GM12878 (cell line): ENCODE data around the gene CYB5RL.
"Not testable (repeated sequence)": the region's sequence is repeated elsewhere in the genome, so short reads cannot be mapped to it uniquely, and the experiment has no call there.

ENCODE experiments used
- BCL11A ChIP-seq: IDR thresholded peaks from 2 replicates; pipeline ENCODE4 v1.6.1; 2011; ENCODE audit warnings: low read depth, low read length
- BRCA1 ChIP-seq: IDR thresholded peaks from 2 replicates; pipeline ENCODE4 v1.6.1; 2011; ENCODE audit warnings: low read depth, low read length, improper control_type of control experiment
- EED ChIP-seq: sonication (generic); IDR thresholded peaks from 2 replicates; pipeline ENCODE4 v1.6.1; 2016; ENCODE audit warnings: antibody characterized with exemption, low read depth
- EZH2 ChIP-seq: IDR thresholded peaks from 2 replicates; pipeline ENCODE4 v1.6.1; 2012; ENCODE audit warnings: low read depth, mild to moderate bottlenecking, control low read depth, inconsistent platforms, low read length, borderline replicate concordance; ENCODE audit not compliant: control insufficient read depth
- IKZF1 ChIP-seq: fragments of 450-650 bp; conservative IDR thresholded peaks from 2 replicates; pipeline ENCODE4 v1.6.1; 2017; ENCODE audit warnings: antibody characterized with exemption, mild to moderate bottlenecking
- MXI1 ChIP-seq: fragments of 150-350 bp; IDR thresholded peaks from 2 replicates; pipeline ENCODE4 v1.6.1; 2011; ENCODE audit warnings: low read depth, mild to moderate bottlenecking, inconsistent platforms, low read length, improper control_type of control experiment
- NFYA ChIP-seq: IDR thresholded peaks from 2 replicates; pipeline ENCODE4 v1.6.1; 2011; ENCODE audit warnings: low read depth, mild to moderate bottlenecking, low read length, improper control_type of control experiment, borderline replicate concordance
- PAX5 ChIP-seq: IDR thresholded peaks from 2 replicates; pipeline ENCODE4 v1.6.1; 2011; ENCODE audit warnings: low read depth, low read length, borderline replicate concordance
- RCOR1 ChIP-seq: conservative IDR thresholded peaks from 2 replicates; pipeline ENCODE4 v1.6.1; 2012; ENCODE audit warnings: low read depth, low read length, improper control_type of control experiment
- SIX5 ChIP-seq: IDR thresholded peaks from 2 replicates; pipeline ENCODE4 v1.6.1; 2011; ENCODE audit warnings: mild to moderate bottlenecking, low read depth, low read length, moderate library complexity; ENCODE audit not compliant: severe bottlenecking
- SP1 ChIP-seq: IDR thresholded peaks from one replicate; pipeline ENCODE4 v1.6.1; 2011; ENCODE audit warnings: low read depth, low read length
- YY1 ChIP-seq: IDR thresholded peaks from 2 replicates; pipeline ENCODE4 v1.6.1; 2011; ENCODE audit warnings: low read depth, mild to moderate bottlenecking, low read length
- TF ChIP-seq, protein P1 (sequence below): IDR thresholded peaks from 2 replicates; pipeline ENCODE4 v1.6.1; 2012; ENCODE audit warnings: mild to moderate bottlenecking, low read depth, low read length
- TF ChIP-seq, protein P2 (sequence below), 3 experiments: IDR thresholded peaks in 2 of 3; conservative IDR thresholded peaks in 1 of 3; 2 replicates each; pipeline ENCODE4 v1.5.1; 2011; ENCODE audit warnings: low read depth in 3 of 3, low read length in 3 of 3, mild to moderate bottlenecking in 3 of 3, control low read depth in 2 of 3, moderate library complexity in 2 of 3, inconsistent platforms in 1 of 3, mixed read lengths in 1 of 3; ENCODE audit not compliant: control insufficient read depth in 2 of 3, insufficient read depth in 1 of 3; ENCODE audit errors: extremely low read depth in 1 of 3

DNA sequence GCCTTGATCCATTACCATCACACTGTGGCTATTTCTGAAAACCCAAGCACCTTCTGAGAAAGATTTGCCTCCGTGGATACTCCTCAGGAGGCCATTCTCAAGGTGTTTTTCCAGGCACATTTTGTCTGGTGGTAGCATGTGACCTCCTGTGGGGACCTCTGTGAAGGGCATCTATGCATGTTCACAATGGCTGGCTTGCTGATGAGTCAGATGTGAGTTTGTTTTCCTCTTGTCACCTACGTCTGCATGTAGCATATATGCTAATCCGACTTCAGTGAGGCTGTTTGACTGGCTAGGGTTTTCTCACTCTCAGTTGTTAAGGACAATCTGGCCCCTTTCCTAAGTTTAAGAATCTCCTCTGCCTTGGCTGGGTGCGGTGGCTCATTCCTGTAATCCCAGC is 8.1 kb upstream of the CYB5RL start:
- not testable (repeated sequence) for TF ChIP-seq BRCA1, IKZF1, BCL11A, SIX5, RCOR1, NFYA, EZH2, SP1, EED, PAX5, YY1, MXI1
- TF ChIP-seq, protein P1, sequence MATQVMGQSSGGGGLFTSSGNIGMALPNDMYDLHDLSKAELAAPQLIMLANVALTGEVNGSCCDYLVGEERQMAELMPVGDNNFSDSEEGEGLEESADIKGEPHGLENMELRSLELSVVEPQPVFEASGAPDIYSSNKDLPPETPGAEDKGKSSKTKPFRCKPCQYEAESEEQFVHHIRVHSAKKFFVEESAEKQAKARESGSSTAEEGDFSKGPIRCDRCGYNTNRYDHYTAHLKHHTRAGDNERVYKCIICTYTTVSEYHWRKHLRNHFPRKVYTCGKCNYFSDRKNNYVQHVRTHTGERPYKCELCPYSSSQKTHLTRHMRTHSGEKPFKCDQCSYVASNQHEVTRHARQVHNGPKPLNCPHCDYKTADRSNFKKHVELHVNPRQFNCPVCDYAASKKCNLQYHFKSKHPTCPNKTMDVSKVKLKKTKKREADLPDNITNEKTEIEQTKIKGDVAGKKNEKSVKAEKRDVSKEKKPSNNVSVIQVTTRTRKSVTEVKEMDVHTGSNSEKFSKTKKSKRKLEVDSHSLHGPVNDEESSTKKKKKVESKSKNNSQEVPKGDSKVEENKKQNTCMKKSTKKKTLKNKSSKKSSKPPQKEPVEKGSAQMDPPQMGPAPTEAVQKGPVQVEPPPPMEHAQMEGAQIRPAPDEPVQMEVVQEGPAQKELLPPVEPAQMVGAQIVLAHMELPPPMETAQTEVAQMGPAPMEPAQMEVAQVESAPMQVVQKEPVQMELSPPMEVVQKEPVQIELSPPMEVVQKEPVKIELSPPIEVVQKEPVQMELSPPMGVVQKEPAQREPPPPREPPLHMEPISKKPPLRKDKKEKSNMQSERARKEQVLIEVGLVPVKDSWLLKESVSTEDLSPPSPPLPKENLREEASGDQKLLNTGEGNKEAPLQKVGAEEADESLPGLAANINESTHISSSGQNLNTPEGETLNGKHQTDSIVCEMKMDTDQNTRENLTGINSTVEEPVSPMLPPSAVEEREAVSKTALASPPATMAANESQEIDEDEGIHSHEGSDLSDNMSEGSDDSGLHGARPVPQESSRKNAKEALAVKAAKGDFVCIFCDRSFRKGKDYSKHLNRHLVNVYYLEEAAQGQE: not testable (repeated sequence)
- TF ChIP-seq, protein P2, sequence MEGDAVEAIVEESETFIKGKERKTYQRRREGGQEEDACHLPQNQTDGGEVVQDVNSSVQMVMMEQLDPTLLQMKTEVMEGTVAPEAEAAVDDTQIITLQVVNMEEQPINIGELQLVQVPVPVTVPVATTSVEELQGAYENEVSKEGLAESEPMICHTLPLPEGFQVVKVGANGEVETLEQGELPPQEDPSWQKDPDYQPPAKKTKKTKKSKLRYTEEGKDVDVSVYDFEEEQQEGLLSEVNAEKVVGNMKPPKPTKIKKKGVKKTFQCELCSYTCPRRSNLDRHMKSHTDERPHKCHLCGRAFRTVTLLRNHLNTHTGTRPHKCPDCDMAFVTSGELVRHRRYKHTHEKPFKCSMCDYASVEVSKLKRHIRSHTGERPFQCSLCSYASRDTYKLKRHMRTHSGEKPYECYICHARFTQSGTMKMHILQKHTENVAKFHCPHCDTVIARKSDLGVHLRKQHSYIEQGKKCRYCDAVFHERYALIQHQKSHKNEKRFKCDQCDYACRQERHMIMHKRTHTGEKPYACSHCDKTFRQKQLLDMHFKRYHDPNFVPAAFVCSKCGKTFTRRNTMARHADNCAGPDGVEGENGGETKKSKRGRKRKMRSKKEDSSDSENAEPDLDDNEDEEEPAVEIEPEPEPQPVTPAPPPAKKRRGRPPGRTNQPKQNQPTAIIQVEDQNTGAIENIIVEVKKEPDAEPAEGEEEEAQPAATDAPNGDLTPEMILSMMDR (IDR thresholded peaks at IDR 0.05 in 2 of 3, conservative IDR thresholded peaks at IDR 0.05 in 1 of 3; ENCODE audit: control insufficient read depth in 2 of 3, extremely low read depth in 1 of 3, insufficient read depth in 1 of 3, low read depth in 3 of 3, low read length in 3 of 3): not testable (repeated sequence)
